Naive thymus-derived CD8-positive, alpha-beta T cell (primary cell): Measurements from ENCODE around the gene NPIPA3. TPM values are rescaled to one million over a fixed set of nuclear protein-coding genes. Genes with fewer than 3 reads are reported as not detected.

Experiments used
- polyA plus RNA-seq, 3 donors: library from polyadenylated mRNA; unstranded; fragments of 300-500 nt; fragmentation: Illumina TruSeq; gene quantifications; one replicate each; pipeline ENCODE4 v1.2.3, GENCODE V29; 2021
- total RNA-seq, 8 experiments: library from RNA in 2 of 8; stranded (reverse) in 2 of 8; gene quantifications; one replicate each; pipeline ENCODE4 v1.2.3 and lab custom pipeline; 2021 to 2026

Gene NPIPA3
- total and polyA plus RNA-seq, 5 experiments from 2014 or later, result 0.35 to 2.0 TPM; not detected in 3

Other genes with a start within 250 kb of the NPIPA3 start
- gene PARN, start 73.2 kb upstream of the NPIPA3 start, total RNA-seq, result 10 to 100 TPM; 47.9 to 49.7 TPM
- 10 to 100 TPM; 40.8 to 50.8 (median 44.0) TPM for gene PARN, start 73.2 kb upstream of the NPIPA3 start, polyA plus RNA-seq
- 10 to 100 TPM; 76.1 to 82.5 TPM for gene BFAR, start 70.5 kb upstream of the NPIPA3 start, total RNA-seq
- 10 to 100 TPM; 43.2 to 48.6 (median 46.5) TPM for gene BFAR, start 70.5 kb upstream of the NPIPA3 start, polyA plus RNA-seq
- not detected for gene PLA2G10, start 9.1 kb upstream of the NPIPA3 start, total RNA-seq
- gene PLA2G10, start 9.1 kb upstream of the NPIPA3 start, polyA plus RNA-seq, result not detected
- gene NPIPA2, start 39.1 kb downstream of the NPIPA3 start, total RNA-seq, result 1 to 10 TPM; 4.3 to 4.5 TPM
- not detected for gene NPIPA2, start 39.1 kb downstream of the NPIPA3 start, polyA plus RNA-seq
- 10 to 100 TPM; 43.4 to 52.9 TPM for gene NOMO1, start 130.3 kb downstream of the NPIPA3 start, total RNA-seq
- gene NOMO1, start 130.3 kb downstream of the NPIPA3 start, polyA plus RNA-seq, result 10 to 100 TPM; 29.5 to 39.5 (median 33.8) TPM
- 100 to 1,000 TPM; 164 to 180 TPM for gene NPIPA1, start 234.0 kb downstream of the NPIPA3 start, total RNA-seq
- gene NPIPA1, start 234.0 kb downstream of the NPIPA3 start, polyA plus RNA-seq, result 1 to 10 TPM in 1 of 3 donors, under 1 TPM in 2; 0.52 to 6.2 (median 0.54) TPM